H1 (cell line): Measurements from ENCODE around the gene MRPL9. TPM values are rescaled to one million over a fixed set of nuclear protein-coding genes. Genes with fewer than 3 reads are reported as not detected.

Experiments used
- CBX8 ChIP-seq: fragments of 300-800, 300-1000 bp; sonication (generic); IDR thresholded peaks from 2 replicates; pipeline ENCODE4 v1.7.1; 2016; ENCODE audit warnings: low read depth, low read length, borderline replicate concordance
- CHD7 ChIP-seq: fragments of 300-600 bp; sonication (generic); IDR thresholded peaks from 2 replicates; pipeline ENCODE4 v1.7.1; 2012; ENCODE audit warnings: low read length, moderate library complexity, mild to moderate bottlenecking, inconsistent platforms; ENCODE audit not compliant: insufficient replicate concordance
- MAX ChIP-seq: IDR thresholded peaks from 2 replicates; pipeline ENCODE4 v1.6.1; 2012; ENCODE audit warnings: inconsistent platforms
- SP1 ChIP-seq: IDR thresholded peaks from 2 replicates; pipeline ENCODE4 v1.6.1; 2011; ENCODE audit warnings: low read depth, low read length
- TAF7 ChIP-seq: optimal IDR thresholded peaks from 2 replicates; pipeline ENCODE3; 2011; ENCODE audit warnings: low read depth, mild to moderate bottlenecking, inconsistent platforms, low read length, moderate library complexity, borderline replicate concordance
- TCF12 ChIP-seq: IDR thresholded peaks from 2 replicates; pipeline ENCODE4 v1.6.1; 2011; ENCODE audit warnings: low read depth, mild to moderate bottlenecking, low read length
- YY1 ChIP-seq: IDR thresholded peaks from 2 replicates; pipeline ENCODE4 v1.6.1; 2011; ENCODE audit warnings: low read depth, mild to moderate bottlenecking, low read length
- polyA plus RNA-seq, 7 experiments: library from polyadenylated mRNA; depleted of rRNA in 3 of 7; stranded (reverse) in 5 of 7; unstranded in 2 of 7; fragments of >200 nt in 5 of 7; fragments of 200-250 nt in 2 of 7; gene quantifications; 1 replicate in 5 of 7; 2 replicates in 1 of 7; 4 replicates in 1 of 7; pipeline versions ENCODE4 v1.2.1 to v1.2.3, GENCODE V29; 2011 to 2013; ENCODE audit warnings: missing spikeins in 2 of 7, mixed read lengths in 2 of 7
- total RNA-seq: library from RNA; stranded (reverse); fragmentation: NEBNext Ultra II Directional; extraction: Animal tissue kit (Norgen Biotek cat#: 25700); gene quantifications from 2 replicates; pipeline ENCODE4 v1.2.1, GENCODE V29; 2021

MRPL9 gene
- total and polyA plus RNA-seq, 2 of the 8 experiments (the other 6 are each of a cell fraction or from before 2014, with no cell fraction given), result 74.9 to 113 TPM

- TF ChIP-seq YY1 (no peak), TAF7 (no peak), TCF12 (no peak), SP1 (no peak), MAX (no peak), CBX8 (no peak), CHD7 (no peak)
- TF ChIP-seq, all 59 proteins: peak for 0
Measured at GRCh38 chr1:151741516-151741915, 21.8 kb downstream of the MRPL9 start (continued).
